HG02852 (cell line): Measurements from ENCODE around the gene C17orf50.
"Not testable (repeated sequence)": the region's sequence is repeated elsewhere in the genome, so short reads cannot be mapped to it uniquely, and the experiment has no call there.

ENCODE experiments used
- ATAC-seq: cut with Tn5 transposase; IDR thresholded peaks from one replicate; pipeline ENCODE4 v1.9.1; 2021; ENCODE audit warnings: mild to moderate bottlenecking, moderate library complexity; ENCODE audit not compliant: unreplicated experiment

Gene C17orf50

DNA sequence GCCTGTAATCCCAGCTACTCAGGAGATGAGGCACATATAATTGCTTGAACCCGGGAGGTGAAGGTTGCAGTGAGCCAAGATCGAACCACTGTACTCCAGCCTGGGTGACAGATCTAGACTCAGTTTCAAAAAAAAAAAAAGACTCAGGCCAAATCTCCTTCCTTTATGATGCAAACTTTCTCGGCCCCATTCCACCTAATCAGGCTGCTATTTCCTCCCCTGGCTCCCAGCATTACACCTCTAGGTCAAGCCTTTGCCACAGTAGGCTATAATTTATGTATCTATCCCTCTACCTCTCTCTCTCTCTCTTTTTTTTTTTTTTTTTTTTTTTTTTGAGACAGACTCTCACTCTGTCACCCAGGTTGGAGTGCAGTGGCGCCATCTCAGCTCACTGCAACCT is 9.1 kb upstream of the C17orf50 start:
- ATAC-seq: not testable (repeated sequence)

DNA sequence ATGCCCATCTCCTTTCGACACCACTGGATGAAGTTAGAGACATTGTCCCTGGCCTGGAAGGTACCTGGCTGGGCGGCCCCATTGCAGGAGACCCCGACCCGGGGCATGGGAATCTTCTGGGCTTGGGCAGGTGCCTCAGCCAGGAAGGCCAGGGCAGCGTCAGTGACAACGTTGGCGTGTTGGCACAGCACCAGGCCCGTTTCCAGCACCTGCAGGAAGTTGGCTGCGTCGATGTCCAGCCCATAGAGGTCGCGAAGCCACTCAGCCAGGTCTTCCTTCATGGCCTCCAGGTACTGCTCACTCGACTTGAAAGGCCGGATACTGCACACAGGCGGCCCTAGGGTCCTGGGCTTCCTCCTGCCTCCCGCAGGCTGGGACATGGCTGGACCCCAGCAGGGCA is 8.2 kb upstream of the C17orf50 start:
- ATAC-seq: no peak

- ATAC-seq: no peak
Measured at GRCh38 chr17:35752945-35753764, 7.5 kb upstream of the C17orf50 start, which contains the start of gene GAS2L2. Gene GAS2L2, minus strand, starts transcription at chr17:35753239. Its CDS starts 389 bp downstream, at chr17:35752850.

- ATAC-seq: no peak
Measured at GRCh38 chr17:35757243-35757642, 3.4 kb upstream of the C17orf50 start.

DNA sequence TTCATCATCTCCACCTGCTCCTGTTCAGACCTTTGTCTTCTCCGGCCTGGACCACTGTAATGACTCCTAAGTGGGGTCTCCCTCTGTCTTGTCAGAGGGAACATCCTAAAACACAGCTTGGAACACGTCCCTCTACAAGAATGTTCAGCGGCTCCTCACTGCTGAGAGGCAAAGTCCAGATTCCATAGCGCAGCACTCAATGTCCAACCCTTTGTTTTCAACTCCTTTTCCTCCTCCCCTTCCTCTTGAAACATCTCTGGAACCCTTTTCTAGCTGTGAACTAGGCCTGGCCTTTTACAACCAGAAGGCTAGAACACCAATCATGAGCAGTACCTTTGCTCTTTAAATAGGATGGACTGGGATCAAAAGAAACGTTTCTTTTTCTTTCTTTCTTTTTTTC is 914 bp downstream of the C17orf50 start:
- ATAC-seq: no peak

GRCh38 chr17:35763767-35764122 is 3.1 kb downstream of the C17orf50 start:
- no peak for ATAC-seq

DNA sequence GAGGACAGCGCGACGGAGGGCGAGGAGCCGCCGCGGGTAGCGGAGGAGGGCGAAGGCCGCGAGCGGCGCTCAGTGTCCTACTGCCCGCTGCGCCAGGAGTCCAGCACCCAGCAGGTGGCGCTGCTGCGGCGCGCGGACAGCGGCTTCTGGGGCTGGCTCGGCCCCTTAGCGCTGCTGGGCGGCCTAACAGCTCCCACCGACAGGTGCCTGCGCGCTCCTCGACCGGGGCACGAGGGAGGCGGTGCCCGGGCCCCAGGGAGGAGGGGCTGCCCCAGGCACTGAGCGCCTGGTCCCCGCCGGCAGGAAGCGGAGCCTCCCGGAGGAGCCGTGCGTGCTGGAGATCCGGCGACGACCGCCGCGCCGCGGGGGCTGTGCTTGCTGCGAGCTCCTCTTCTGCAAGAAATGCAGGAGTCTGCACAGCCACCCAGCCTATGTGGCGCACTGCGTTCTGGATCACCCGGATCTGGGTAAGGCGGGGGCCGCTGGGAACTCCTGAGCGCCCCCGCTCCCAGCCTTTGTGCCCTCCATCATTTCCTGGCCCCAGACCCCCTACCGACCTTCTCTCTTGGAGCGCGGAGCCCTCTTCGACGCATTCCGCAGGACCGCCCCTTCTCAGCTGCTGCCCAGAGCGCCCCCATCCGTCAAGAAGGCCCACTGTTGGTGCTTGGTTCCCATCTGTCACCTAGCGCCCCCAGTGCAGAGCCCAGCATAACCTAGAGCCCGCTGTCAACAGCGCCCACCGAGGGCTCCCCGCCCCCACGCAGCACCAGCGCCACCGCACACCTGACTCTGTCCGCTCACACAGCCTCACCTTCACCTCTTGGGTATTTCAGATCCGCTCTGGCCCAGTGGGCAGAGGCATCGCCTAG is 3.7 kb downstream of the C17orf50 start:
- peak; percentile 77 for ATAC-seq

DNA sequence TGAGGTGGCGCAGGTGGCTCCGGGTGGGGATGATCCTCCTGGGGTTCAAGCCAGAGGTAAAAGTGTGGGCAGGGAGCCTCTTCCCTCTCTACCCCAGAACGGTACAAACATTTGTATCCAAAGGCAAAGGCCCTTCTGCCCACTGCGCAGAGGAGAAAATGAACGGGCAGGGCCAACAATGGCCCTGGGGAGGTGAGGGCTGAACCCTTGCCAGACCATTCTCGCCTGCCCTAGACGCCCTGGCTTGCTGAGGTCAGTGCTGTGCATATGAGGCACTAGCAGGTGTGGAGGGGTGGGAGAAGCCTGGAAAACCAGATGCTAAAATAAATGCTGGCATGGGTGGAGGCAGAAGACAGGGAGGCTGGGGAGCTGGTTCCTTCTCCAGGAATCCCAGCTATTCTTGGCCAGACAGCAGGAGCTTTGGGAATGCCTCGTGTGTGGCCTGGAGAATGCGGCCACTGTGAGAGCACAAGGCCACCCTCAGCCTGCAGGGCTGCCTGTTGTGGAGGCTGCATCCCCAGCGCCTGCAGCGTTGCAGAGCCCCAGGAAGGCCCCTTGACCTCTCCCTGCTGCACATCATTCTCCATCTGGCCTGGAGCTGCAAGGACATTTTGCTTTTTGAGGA is 4.5 kb downstream of the C17orf50 start:
- no peak for ATAC-seq

DNA sequence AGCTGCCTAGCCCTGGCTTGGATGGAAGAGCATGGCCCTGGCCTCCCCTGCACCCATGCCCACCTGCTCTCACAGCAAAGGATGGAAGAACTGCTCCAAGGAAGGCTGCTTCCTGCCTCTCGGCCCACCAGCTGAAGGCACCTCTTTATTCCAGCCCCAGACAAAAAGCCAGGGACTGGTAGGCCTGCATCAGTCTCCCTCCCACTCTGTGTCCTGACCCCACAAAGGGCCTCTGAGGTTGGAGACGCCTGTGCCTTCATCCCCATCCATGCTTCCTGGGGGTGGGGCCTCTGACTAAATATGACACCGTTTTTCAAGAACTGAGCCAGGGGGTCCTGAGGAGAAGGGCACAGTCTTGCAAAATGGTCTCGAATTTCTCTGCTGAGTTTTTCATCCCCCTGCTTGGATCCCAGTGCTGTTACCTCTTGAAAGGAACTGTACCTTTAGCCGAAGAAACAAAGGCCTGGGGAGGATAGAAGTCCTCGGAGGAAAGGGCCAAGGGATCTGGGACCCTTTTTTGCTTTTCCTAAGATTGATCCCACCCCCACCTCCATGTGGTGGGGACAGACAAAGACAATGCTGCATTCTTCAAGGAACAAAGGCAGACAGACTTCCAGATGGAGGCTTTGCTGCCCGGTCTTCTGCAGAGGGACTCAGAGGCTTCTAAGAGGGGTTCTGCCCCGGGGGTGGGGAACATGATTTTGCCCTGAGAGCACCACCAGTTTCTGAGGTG is 5.2 kb downstream of the C17orf50 start:
- no peak for ATAC-seq

GRCh38 chr17:35766489-35766877 is 5.8 kb downstream of the C17orf50 start:
- ATAC-seq: no peak

DNA sequence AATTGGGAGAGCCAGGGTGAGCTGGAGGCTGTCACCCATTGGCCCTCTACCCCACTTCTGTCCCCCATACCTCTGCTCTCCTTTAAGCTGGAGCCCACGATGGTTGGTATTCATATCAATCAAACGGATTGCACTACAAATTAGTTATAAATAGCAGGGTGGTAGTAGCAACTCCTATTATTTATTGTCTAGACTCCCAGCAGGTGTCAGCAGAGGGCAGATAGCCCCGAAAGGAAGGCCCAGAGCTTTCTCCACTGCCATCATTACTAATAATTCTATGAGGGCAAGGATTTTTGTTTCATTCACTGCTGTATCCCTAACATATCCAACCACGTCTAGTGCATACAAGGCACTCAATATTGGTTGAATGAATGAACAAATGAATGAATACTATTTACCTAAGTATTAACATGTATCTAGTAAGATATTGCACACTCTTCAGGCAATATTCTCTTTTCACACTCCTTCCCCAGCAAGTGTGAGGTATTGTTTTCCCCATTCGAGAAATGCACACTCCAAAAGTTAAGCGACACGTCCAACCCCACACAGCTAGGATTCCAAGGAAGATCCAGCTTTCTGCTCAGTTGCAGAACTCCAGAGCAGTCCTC is 6.3 kb downstream of the C17orf50 start:
- ATAC-seq: no peak

GRCh38 chr17:35768797-35769196 is 8.1 kb downstream of the C17orf50 start:
- no peak for ATAC-seq

DNA sequence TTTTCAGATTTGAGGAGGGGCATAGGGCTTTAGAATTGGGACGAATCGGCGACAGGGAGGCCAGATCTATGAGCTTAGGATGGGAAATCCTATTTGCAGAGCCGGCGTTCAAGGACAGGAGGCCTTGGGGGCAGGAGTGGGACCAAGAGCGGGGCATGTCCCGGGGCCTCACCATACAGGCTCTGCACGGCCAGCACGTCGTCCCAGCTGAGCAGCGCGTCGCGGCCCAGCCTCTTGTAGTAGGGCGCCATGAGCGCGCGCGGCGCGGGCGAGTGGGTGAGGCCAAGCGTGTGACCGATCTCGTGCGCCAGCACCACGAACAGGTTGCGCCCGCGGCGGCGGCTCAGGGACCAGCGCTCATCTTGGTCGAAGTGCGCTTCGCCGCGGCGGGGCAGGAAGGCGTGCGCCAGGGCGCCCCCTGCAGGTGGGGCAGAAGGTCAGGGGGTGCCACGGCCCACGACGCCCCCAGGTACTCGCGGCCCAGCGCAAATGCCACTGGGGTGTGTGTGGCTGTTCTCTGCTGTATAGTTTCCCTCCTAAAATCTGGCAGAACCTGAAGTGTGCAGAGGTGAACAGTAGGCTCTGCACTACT is 9.3 kb downstream of the C17orf50 start:
- no peak for ATAC-seq

DNA sequence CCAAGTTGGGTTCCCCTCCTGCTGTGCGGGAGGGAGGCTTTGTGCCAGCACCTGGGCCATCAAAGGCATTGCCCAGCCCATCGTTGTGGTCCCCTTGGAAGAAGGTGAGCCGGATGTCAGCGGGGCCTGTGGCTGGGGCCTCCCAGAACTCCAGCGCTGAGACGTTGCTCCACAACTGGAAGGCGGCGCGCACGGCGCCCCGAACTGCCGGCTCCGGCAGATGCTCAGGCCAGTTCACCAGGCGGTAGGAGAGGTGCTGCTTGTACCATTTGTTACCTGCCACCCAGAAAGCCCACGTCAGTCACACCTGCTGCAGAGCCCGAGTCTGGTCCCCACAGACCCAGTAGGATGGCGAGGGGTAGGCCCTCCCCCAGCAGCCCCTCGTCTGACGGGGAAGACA is 12.4 kb downstream of the C17orf50 start:
- no peak for ATAC-seq

- ATAC-seq: no peak
Measured at GRCh38 chr17:35773679-35774425, 13.2 kb downstream of the C17orf50 start.

- no peak for ATAC-seq
Measured at GRCh38 chr17:35774499-35774898, 13.8 kb downstream of the C17orf50 start.

- ATAC-seq: no peak
Measured at GRCh38 chr17:35775039-35775438, 14.4 kb downstream of the C17orf50 start.

GRCh38 chr17:35775583-35775982 is 14.9 kb downstream of the C17orf50 start:
- ATAC-seq: no peak

DNA sequence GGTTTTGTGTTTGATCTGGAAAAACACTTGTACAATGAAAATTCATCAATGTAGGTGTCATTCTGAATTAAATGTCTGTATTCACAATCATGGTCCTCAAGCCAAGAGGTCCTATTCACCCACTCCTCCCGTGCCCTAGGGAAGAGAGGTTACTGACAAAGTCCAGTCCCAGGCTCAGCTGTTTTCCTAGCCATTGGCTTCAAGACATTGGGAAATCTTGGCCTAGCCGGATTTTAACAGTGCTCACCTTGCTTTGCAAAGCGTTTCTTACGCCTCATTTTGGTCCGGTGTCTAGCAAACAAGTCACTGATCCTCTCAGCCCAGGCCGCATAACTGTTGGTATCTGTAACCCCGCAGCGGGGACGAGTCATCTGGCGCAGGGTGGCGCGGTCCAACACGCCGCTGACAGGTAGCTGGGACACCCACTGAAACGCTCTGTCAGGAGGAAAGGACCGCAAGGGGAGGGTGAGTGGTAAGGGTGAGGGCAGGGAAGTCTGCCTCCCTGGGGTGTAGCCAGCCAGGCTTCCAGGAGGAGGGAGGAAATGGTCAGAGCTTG is 18.0 kb downstream of the C17orf50 start:
- ATAC-seq: no peak
